ENCODE results near the gene MTMR2. TPM values are rescaled to one million over a fixed set of nuclear protein-coding genes. Genes with fewer than 3 reads are reported as not detected.

MTMR2 gene
- total and polyA plus RNA-seq, 4 donors = 11.6 to 53.7 (median 24.4) TPM

DNA sequence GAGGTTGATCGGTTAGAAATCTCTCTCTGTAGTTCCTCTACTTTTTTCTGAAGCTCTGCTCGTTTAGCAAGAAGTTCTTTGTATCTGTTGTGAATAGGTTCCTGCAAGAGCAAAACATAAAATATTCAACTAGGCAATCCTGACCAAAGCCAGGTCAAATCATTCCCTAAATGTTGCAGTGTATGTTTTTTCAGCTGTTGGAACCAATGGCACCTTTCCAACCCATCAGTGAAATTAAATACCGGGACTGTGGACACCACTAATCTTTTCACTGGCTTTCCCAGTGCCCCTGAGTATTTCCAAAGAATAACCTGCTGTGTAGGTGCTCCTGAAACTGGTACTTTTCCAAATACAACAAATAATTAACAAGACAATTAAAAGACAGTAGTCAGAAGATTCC is 88.6 kb downstream of the MTMR2 start:
- Histone ChIP-seq H3K9me3 (ENCODE audit: control insufficient read depth in 4 of 4, insufficient read depth in 3 of 4, low read length in 3 of 4) (no peaks in the 10 kb centered on the region), H3K4me1 (ENCODE audit: control insufficient read depth in 5 of 5, insufficient read depth in 5 of 5, low read length in 5 of 5) (peaks cover 0 to 3% (median 0%) of the 10 kb centered on the region in 5 donors), H3K27ac (ENCODE audit: low read depth in 1 of 2, low read length in 1 of 2) (no peak overlapping the region), H3K4me3 (no peak overlapping the region), H3K27me3 (ENCODE audit: control insufficient read depth in 3 of 3, insufficient read depth in 3 of 3, low read length in 2 of 3) (no peaks in the 10 kb centered on the region), H3K9ac (ENCODE audit: insufficient read depth in 1 of 2, low read length in 2 of 2) (no peak overlapping the region), H3K36me3 (ENCODE audit: control insufficient read depth in 4 of 4, insufficient read depth in 4 of 4, low read length in 4 of 4) (peaks cover 0 to 37% (median 31%) of the 10 kb centered on the region in 4 donors)
- WGBS, 2 donors = 76 to 77% methylated on average over 3 of the region's 3 CpGs
- TF ChIP-seq, protein P1, sequence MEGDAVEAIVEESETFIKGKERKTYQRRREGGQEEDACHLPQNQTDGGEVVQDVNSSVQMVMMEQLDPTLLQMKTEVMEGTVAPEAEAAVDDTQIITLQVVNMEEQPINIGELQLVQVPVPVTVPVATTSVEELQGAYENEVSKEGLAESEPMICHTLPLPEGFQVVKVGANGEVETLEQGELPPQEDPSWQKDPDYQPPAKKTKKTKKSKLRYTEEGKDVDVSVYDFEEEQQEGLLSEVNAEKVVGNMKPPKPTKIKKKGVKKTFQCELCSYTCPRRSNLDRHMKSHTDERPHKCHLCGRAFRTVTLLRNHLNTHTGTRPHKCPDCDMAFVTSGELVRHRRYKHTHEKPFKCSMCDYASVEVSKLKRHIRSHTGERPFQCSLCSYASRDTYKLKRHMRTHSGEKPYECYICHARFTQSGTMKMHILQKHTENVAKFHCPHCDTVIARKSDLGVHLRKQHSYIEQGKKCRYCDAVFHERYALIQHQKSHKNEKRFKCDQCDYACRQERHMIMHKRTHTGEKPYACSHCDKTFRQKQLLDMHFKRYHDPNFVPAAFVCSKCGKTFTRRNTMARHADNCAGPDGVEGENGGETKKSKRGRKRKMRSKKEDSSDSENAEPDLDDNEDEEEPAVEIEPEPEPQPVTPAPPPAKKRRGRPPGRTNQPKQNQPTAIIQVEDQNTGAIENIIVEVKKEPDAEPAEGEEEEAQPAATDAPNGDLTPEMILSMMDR (IDR thresholded peaks at IDR 0.05; ENCODE audit: control extremely low read depth, extremely low read depth) = no peak
- no peak for DNase-seq
- no peak for ATAC-seq (ENCODE audit: insufficient read depth, low FRiP score)

DNA sequence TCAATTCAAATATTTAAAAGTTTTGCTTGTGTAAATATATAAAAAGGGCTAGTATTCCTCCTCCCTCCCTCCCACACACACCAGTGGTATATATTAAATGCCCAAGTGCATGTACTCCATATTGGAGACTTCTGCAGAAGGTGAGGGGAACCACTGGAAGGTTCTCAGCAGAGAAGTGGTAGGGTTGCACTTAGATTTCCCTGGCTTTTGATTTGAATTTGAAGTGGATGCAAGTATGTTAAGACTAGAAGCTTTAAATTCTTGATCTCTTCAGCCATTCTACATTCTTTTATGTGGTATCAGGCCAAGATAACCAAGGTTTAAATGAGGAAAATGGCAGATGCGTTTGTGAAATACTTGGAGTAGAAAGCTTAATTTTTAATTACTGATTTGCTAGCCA is 90.5 kb downstream of the MTMR2 start:
- no peak for ATAC-seq (ENCODE audit: insufficient read depth, low FRiP score)
- DNase-seq = no peak
- no peaks in the 10 kb centered on the region for H3K27me3 ChIP-seq (ENCODE audit: control insufficient read depth in 3 of 3, insufficient read depth in 3 of 3, low read length in 2 of 3)
- 31 to 61% methylated on average over 1 of the region's 1 CpG for WGBS, 2 donors
- H3K27ac ChIP-seq (ENCODE audit: low read depth in 1 of 2, low read length in 1 of 2) = no peak overlapping the region
- H3K36me3 ChIP-seq (ENCODE audit: control insufficient read depth in 4 of 4, insufficient read depth in 4 of 4, low read length in 4 of 4) = peaks cover 1 to 40% (median 31%) of the 10 kb centered on the region in 4 donors
- TF ChIP-seq, protein P1 (IDR thresholded peaks at IDR 0.05; ENCODE audit: control extremely low read depth, extremely low read depth) = no peak
- H3K9ac ChIP-seq (ENCODE audit: insufficient read depth in 1 of 2, low read length in 2 of 2) = no peak overlapping the region
- no peaks in the 10 kb centered on the region for H3K9me3 ChIP-seq (ENCODE audit: control insufficient read depth in 4 of 4, insufficient read depth in 3 of 4, low read length in 3 of 4)
- H3K4me1 ChIP-seq (ENCODE audit: control insufficient read depth in 5 of 5, insufficient read depth in 5 of 5, low read length in 5 of 5) = peaks cover 0 to 8% (median 0%) of the 10 kb centered on the region in 5 donors
- H3K4me3 ChIP-seq = no peak overlapping the region

GRCh38 chr11:95832763-95833162 is 91.1 kb downstream of the MTMR2 start:
- Histone ChIP-seq H3K36me3 (ENCODE audit: control insufficient read depth in 4 of 4, insufficient read depth in 4 of 4, low read length in 4 of 4) (peaks cover 1 to 40% (median 31%) of the 10 kb centered on the region in 4 donors), H3K27me3 (ENCODE audit: control insufficient read depth in 3 of 3, insufficient read depth in 3 of 3, low read length in 2 of 3) (no peaks in the 10 kb centered on the region), H3K9me3 (ENCODE audit: control insufficient read depth in 4 of 4, insufficient read depth in 3 of 4, low read length in 3 of 4) (no peaks in the 10 kb centered on the region), H3K4me1 (ENCODE audit: control insufficient read depth in 5 of 5, insufficient read depth in 5 of 5, low read length in 5 of 5) (peaks cover 0 to 14% (median 0%) of the 10 kb centered on the region in 5 donors), H3K4me3 (no peak overlapping the region), H3K9ac (ENCODE audit: insufficient read depth in 1 of 2, low read length in 2 of 2) (no peak overlapping the region), H3K27ac (ENCODE audit: low read depth in 1 of 2, low read length in 1 of 2) (no peak overlapping the region)
- DNase-seq (no peak), ATAC-seq (ENCODE audit: insufficient read depth, low FRiP score) (no peak)
- TF ChIP-seq, protein P1 (IDR thresholded peaks at IDR 0.05; ENCODE audit: control extremely low read depth, extremely low read depth) = no peak
- 73 to 81% methylated on average over 3 of the region's 3 CpGs for WGBS, 2 donors
